Mesenteric fat pad (tissue), 1 donor: ENCODE results near the gene C1orf74. TPM values are rescaled to one million over a fixed set of nuclear protein-coding genes. Genes with fewer than 3 reads are reported as not detected.
A peak's percentile ranks its signal among the peaks of the same experiment; 100 is the strongest.

Experiments
- DNase-seq: peaks from one replicate; pipeline ENCODE4 v3.0.0-alpha.2; 2020; ENCODE audit warnings: low spot score
- long read RNA-seq: library from polyadenylated mRNA; unstranded; transcript quantifications from one replicate; pipeline ENCODE4 v2.0.0, GENCODE V29; 2020
- total RNA-seq: library from RNA; stranded (reverse); fragmentation: NEBNext Ultra II Directional; extraction: Animal tissue kit (Norgen Biotek cat#: 25700); gene quantifications from one replicate; pipeline ENCODE4 v1.2.1, GENCODE V29; 2021
- donor health status: DM: yes; HTN: yes; CAD: no.

The C1orf74 gene
- total RNA-seq = 1.2 TPM
- long read RNA-seq, full-length matches to known transcripts = 5 of 7 reads
- long read RNA-seq, partial matches to known transcripts = 0 of 7 reads
- long read RNA-seq, other reads (novel, unspliced or antisense) = 2 of 7 reads

DNA sequence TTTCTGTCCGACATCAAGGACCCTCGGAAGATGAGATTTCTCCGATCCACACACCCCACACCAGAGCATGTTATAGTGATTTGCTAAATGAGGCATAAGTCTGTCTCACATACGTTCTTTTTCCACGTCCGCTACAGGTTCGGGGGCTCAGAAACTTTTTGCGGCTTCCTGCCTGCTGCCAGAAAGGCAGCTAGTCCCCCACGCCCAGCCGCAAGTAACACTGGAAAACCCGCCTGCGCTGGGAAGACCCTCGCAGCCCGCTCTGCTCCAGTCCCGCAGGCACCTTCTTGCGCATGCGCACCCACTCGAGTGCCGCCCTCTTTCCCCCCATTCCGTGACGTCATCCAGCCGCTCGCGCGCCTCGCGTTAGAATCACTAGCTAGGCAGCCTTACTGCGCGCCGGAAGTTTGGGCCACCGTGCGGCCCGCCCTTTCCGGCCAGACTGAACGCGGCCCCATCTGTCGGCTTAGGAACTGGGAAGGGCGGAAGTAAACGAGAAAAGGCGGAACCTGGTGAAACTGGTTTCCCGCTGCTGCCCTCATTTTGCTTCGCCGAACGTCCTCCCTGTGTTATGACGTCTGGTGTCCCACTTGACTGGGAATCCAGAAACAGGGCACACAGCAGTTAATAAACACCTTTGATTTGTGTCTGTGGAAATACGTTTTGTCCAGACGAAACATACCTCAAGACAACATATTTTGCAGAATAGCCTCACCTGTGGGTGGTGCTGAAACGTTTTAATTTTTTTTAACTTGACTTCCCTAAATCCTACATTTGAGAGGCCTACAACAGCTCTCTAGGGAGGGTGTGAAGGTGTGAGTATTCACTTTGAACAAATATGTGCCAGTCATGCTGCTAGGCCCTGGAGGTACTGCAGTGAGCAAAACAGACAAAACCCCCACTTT, at the start of gene C1orf74:
Gene C1orf74 (minus strand): TSS at position 295 of the 905 bp plus-strand sequence. CDS start 925 bp downstream, outside the sequence.
- DNase-seq = peak; percentile 100

DNA sequence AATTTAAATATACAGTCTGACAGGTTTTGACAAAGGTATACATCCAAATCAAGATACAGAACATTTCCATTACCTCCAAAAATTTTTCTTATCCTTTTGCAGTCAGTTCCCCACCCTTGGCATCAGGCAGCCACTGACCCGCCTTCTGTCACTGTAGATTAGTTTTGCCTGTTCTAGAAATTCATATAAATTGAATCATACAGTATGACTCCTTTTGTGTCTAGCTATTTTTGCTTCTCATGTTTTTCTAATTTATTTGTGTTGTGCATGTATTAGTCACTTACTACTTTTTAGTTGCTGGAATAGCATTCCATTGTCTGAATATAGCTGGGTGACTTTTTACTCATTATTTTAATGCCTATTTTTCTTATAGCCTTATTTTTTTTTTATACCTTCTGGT, 47.3 kb upstream of the C1orf74 start:
- DNase-seq = no peak

DNA sequence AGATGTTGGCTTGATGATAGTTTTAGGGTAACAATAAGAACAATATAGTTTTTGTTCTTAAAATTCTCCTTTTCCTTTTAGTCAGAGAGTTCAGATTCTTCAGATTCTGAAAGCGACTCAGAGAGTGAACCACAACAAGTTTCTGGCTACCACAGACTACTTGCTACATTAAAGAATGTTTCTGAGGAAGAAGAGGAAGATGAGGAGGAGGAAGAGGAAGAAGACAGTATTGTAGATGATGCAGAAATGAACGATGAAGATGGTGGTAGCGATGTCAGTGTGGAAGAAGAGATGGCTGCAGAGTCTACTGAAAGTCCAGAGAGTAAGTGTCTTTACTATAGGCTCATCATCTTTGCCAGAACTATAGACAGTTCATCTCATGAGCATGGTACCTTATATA, 46.4 kb upstream of the C1orf74 start:
- no peak for DNase-seq

DNA sequence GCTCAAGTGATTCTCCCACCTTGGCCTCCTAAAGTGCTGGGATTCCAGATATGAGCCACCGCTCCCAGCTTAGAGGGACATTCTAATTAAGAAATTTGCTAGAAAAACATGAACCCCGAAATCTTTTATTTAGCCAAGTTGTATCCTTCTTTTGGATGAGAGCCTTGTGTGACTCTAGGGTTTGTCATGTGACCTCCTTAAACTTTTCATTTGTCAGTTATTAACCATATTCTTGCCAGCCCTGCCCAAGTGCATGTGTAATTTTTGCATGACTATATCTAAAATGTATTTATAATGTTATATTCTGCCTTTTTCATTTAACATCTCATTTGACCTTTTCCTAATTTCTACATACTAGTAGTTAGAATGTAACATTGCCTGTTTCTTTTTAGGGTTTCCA, 45.4 kb upstream of the C1orf74 start:
- DNase-seq = no peak

DNA sequence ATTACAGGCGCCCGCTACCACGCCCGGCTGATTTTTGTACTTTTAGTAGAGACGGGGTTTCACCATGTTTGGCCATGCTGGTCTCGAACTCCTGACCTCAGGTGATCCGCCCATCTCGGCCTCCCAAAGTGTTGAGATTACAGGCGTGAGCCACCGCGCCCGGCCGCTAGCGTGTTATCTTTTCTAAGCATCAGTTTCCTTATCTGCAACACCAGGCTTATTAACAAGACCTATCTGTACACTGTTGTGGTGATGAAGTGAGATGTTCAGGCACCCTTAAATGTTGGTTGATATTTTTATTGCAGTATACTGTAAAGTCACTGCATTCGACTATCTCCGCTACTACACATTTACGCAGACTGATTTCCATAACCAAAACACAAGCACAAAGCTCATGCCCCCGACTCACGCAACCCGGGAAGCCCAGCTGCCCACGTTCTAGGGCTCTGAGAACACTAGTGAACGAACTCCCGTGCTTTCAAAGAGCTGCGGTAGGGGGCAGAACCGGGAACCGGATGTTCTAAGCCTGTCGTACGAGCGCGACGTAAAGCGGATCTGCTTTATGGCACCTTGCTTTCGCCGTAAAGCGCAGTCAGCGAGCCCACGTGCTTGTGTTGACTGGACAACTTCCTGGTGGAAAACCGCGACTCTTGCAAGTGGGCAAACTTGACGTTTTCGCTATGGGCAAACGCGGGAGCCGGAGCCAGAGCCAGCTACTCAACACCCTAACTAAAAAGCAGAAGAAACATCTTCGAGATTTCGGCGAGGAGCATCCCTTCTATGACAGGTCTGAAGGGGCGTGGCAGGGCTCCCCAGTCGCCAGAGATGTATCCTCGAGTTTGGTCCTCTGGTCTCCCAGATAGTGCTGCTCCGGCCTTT, 43.3 kb upstream of the C1orf74 start, which contains the start of gene UTP25:
Gene UTP25 (plus strand): TSS at position 589 of the 879 bp plus-strand sequence. CDS start 92 bp downstream, at position 681.
- DNase-seq = peak; percentile 95

DNA sequence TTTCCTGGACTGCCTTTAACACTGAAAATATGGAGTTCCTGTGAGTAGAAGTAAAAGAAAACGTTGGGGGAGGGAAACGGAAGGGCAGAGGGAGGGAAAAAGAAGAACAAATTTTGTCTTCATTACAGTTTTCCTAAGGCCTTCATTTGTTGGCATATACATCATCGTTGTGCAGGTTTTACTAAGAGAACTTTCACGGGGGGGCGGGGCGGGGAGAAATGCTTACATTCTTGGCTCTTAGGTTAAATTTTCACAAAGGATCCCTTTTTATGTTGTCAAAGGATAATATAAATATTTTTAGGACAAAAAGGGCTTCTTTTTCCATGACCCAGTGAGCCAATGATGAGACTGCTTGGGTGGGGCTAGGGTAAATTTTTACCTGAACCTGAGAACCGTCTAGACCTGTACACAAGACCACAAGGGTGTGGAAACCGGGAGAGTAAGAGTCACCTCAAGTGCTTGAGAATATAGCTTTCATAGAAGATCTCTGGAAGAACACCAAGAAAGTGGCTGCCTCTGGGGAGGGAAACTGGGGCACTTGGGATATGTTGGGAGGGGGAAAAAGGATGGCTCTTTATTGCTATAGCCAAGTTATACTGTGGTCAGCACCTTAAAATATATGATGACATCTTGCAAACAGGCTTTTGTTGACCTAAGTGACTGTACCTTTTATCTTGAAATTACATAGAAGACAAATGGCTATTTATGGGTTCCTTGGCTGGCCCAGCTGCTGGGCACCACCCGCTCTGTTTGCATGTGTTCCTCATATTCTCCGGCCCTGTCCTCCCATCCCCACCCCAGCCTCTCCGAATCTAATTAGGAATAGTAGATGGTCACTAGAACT, 41.5 kb upstream of the C1orf74 start:
- no peak for DNase-seq

DNA sequence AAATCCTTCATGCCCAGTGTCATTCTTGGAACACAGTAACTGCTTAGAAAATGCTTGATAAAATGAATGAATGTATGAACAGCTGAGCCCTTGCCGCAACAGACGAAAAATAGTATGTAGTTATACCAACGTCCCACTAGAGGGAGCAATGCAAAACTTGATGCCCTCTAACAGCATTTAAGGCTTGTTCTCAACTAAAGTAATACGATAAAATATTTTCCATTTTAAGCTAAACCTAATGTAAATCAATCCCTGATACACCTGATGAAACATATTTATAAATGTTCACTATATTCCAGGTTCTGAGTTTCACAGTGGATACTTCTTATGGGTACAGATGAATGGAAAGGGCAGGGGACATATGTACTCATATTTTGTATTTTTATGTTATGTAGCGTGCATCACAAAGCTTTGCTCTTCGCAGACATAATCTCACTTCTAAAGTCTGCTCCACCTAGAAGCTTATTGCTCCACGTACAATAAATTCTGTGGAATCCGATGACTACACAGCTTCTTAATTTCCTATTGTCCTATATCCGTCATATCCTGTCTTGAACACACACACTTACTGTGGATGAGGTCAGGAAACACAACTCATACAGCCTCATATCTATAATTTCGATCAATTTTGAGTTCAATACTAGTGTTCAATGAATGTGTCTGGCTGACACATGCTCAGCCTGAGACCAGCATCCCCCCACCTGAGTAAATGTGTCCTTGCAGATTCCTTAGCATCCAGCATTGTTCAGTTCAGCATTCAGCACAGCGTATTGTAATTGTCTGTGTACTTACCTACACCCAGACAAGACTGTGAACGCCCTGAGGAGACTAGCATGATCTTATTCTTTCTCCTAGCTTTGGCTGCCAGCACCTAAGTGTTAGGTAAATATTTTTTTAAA, 39.0 kb upstream of the C1orf74 start:
- no peak for DNase-seq

DNA sequence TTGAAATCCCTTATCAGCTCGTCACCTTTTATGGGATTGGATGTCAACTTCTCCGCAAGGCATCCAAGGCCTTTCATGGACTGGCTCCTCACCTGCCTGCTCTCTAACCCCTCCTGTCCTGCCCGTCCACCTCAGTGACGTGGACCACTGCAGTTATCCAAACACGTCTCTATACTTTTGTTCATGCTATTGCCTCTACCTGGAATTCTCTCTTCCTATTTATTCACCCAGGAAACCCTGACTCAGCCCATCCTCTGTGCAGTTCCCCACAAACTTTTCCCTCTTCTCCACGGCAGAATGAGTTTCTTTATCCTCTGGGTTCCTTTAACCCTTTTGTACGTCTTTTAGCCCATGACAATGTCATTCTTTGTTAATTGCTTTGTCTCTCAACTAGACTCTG, 38.3 kb upstream of the C1orf74 start:
- DNase-seq = no peak

DNA sequence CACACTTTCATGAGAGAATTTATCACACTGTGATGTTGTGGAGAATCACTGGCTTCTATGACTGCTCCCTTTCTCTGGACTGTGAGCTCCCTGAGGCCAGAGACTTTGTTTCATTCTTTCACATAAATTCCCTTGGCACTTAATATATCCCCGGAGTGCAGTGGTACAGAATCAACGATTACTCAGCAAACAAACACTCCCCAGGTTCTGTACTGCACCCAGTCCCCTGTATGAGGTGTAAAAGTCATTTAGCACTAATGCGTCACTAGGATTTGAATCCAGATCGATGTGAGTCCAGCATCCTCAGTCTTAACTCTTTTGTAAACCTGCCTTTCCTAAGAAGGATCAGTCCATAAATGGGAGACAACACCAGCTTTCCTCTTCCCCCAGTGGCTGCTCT, 36.6 kb upstream of the C1orf74 start:
- no peak for DNase-seq

DNA sequence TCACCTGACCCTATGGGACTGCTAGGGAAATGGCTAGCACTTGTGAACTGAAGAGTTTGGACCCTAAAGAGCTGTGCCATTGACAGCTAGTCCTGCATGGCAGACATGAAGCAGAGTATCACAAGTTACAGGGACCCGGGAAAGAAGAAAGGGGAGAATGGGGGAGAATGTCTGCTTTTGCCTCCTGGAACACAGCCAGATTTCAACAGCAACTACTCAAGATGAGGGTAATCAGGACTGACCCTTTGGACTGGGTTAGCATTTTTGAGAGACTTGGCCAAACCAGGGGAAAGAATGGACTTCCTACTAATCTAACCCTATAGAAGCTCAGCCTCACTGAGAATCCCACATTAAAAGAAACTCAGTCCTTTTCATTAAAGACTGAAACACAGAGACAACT, 34.7 kb upstream of the C1orf74 start:
- DNase-seq = no peak

DNA sequence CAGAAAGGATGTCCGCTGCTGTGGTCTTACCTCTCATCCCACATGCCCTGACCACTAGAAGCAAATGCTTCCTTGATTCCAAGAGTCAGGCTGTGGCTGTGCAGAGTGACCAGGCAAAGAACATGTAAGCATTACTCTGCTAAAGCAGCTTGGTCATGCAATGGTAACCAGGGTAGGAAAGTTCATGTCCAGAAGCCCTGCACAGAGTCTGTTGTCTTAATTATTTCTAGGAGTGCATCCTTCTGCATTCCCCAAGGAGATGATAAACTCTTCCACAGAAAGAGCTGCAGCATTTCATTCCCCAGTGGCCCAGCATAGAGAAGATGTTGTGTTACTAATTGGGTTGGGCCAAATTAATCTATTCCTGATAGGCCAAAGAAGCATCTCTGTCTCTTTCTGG, 33.3 kb upstream of the C1orf74 start:
- DNase-seq = no peak

DNA sequence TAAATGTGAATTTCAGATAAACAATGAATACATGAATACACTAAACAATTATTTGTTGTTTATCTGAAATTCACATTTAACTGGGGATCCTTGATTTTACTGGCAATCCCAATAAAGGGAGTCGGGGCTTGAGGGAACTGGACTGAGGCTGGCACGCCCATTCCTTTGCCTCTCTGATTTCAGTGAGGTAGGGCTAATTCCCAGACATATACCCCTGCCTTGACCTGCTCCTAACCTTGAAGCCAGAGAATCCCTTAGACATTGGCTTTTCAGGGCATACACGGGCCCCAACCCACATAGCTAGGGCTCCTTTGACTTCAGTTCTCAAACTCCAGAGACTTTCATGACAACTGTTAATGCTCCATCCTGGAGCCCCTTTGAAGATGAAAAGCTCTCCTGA, 32.6 kb upstream of the C1orf74 start:
- DNase-seq = no peak

DNA sequence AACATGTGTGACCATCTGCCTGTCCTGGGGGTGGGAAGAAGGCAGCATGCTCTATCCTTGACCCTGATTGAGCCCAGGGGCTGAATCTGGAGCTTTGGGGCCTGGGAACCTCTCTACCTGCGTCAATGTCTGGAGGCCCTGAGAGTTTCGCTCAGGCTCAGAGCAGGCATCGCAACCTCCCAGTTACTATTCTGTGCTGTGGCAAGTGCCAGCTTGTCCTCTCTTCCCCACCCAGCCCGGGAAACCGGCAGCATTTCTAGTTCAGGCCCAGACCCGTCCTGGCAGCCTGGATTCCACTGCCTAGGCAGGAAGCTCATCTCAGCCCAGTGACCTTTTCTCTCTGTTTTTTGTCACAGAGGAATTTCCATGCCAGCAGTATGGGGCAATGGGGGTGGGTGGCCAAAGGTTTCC, 31.6 kb upstream of the C1orf74 start:
- DNase-seq = no peak

DNA sequence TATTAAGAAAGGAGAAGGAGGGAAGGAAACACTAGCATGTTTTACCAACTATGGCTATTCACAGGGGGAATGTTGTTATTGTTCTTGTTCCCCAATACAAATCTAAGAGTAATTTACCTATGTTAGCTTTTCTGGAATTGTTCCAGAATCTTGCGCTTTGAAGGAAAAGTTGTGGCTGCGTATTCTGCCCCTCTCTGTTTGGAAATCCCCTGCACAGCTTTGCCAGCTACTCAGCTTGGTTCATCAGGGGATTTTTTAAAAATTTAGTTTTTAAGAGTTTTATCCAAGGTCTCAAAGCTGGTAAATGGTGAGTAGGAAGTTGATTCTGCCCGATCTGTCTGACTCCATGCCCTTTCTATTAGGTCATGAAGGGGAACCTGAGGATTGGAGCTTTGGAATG, 31.1 kb upstream of the C1orf74 start:
- no peak for DNase-seq

DNA sequence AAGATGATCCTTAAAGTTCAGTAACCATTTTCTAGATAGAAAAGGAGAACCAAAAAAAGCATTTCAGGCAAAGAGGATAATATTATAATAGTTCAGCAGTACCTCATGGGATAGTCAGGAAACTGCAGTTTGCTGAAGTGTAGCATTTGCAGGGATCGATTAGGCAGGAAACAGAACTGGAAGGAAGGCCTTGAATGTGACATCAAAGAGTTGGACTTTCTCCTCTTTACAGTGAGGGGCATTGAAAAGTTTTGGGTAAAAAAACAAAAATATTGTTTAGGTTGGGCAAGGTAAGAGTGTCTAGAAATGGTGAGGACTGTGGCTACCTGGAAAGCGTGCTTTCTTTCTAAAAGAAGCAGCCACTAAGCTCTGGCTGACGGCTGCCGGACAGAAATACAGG, 29.5 kb upstream of the C1orf74 start:
- DNase-seq = no peak

DNA sequence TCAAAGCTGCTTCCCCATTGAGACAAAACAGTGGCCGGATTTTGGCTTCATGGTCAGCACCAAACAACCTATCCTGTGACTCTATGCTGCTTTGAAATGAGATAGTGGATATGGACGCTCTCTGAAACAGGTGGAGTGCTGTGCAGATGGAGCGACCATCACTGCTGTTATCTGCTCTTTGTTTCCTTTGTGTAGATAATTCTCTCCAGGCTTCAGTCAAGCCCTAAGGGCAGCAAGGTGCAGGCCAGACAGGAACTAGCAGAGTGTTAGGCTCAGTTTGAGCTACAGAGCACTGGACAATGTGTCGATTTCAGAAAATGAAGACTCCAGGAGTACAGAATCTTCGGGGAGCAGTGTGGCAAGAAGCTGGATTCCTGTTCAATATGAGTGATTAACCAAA, 26.4 kb upstream of the C1orf74 start:
- DNase-seq = no peak

DNA sequence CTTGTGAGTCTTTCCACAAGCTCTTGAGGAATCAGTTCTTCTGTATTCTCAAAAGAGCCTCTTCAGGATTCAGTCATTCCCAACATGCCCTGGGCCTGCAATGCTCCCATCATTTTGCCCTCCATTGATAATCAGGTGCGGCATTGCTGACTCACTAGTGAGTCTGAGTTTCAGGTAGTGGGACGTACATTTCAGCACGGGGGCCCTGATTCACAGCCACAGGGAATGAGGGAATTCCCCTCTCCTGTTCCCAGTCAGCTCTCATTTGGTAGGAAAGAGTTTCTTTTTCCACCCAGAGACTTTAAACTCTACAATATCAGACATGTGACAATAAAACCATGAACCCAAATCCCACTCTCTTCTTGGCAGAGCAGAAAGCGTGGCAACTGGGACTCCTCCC, 25.3 kb upstream of the C1orf74 start:
- DNase-seq = no peak

DNA sequence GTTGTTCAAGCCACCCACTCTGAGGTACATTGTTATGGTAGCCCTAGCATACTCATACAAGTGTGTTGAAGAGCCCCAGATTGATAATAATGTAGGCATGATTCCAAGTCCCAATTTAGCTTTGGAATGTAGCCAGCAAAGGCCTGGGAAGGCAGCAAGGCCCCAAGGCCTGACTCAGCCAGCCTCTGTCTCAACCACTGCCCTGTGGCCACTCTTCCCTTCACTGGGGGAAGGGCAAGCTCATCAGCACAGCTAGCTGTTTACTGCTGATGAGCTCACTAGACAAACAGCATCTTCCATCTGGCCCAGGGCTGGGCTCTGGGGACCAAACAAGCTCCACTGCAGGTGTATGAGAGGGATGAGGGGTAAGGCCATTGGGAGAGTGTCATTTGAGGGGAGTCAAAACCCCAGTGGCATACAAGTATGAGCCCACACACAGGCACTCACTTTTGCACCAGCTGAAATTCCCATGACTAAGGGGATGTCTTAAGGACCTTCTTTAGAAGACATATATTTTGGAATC, 23.8 kb upstream of the C1orf74 start:
- DNase-seq = no peak

DNA sequence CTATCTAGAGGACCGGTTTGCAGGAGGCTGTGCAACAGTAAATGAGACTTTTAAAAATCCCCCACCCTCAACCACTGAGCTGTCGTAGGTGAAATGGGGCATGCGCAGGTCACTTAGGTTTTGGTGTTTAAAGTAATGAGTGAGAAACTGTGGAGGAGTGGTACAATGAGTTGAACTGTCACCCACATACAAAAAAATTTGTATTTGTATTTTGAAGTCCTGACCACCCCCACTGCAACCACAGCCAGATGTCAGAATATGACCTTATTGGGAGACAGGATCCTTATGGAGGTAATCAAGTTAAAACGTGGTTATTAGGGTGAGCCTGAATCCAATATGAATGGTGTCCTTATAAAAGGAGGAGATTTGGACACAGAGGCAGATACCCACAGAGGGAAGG, 23.1 kb upstream of the C1orf74 start:
- no peak for DNase-seq
